OCI-LY7 (cell line): ENCODE data around the gene SP1. TPM values are rescaled to one million over a fixed set of nuclear protein-coding genes. Genes with fewer than 3 reads are reported as not detected.

ENCODE experiments used
- BruUV-seq: library from RNA; stranded (reverse); fragments of 400-500 nt; replicated peaks from 2 replicates; lab custom pipeline; 2021; lab: Mats Ljungman, UMichigan
- CTCF ChIA-PET: fragments of 300-600 bp; sonication (Branson Sonifier 250); formaldehyde crosslinking; loops from one replicate; lab custom pipeline; 2022; ENCODE audit warnings: antibody characterized with exemption; ENCODE audit not compliant: unreplicated experiment; lab: Charles Lee
- POLR2A ChIA-PET: fragments of 300-600 bp; sonication (Branson Sonifier 250); formaldehyde crosslinking; loops from one replicate; lab custom pipeline; 2022; ENCODE audit warnings: antibody characterized with exemption; lab: Charles Lee
- DNase-seq: peaks from one replicate; pipeline ENCODE4 v3.0.0-alpha.2; 2015; ENCODE audit warnings: low spot score
- H2AFZ ChIP-seq: fragments of 200-600 bp; sonication (generic), shearing (Covaris generic); 2 replicates; pipeline ENCODE4 v1.6.1; 2014; ENCODE audit warnings: mild to moderate bottlenecking, antibody characterized with exemption, low read length, moderate library complexity
- H3K27ac ChIP-seq: fragments of 200-600 bp; sonication (generic); 2 replicates; pipeline ENCODE4 v1.5.1; 2014; ENCODE audit warnings: mixed run types, low read depth, mild to moderate bottlenecking, moderate library complexity, low read length, inconsistent platforms; ENCODE audit not compliant: poor library complexity, severe bottlenecking
- H3K36me3 ChIP-seq: fragments of 200-600 bp; sonication (generic); 2 replicates; pipeline ENCODE4 v1.6.1; 2014; ENCODE audit warnings: mild to moderate bottlenecking, antibody characterized with exemption, low read length, moderate library complexity, mixed read lengths; ENCODE audit not compliant: insufficient read depth
- H3K4me1 ChIP-seq: fragments of 200-600 bp; sonication (generic); 2 replicates; pipeline ENCODE4 v1.5.1; 2014; ENCODE audit warnings: mild to moderate bottlenecking, low read length; ENCODE audit not compliant: insufficient read depth, poor library complexity, severe bottlenecking
- H3K4me2 ChIP-seq: fragments of 200-600 bp; sonication (generic); 2 replicates; pipeline ENCODE4 v1.6.1; 2014; ENCODE audit warnings: mild to moderate bottlenecking, low read length
- H3K4me3 ChIP-seq: fragments of 200-600 bp; sonication (generic); 2 replicates; pipeline ENCODE4 v1.5.1; 2014; ENCODE audit warnings: mild to moderate bottlenecking, low read depth, low read length; ENCODE audit not compliant: poor library complexity, severe bottlenecking
- H3K79me2 ChIP-seq: fragments of 200-600 bp; sonication (generic); 2 replicates; pipeline ENCODE4 v1.6.1; 2016; ENCODE audit warnings: low read depth, mild to moderate bottlenecking, low read length, moderate library complexity, mixed read lengths; ENCODE audit not compliant: insufficient read depth
- H3K9me2 ChIP-seq: fragments of 200-600 bp; sonication (generic); 2 replicates; pipeline ENCODE4 v1.6.1; 2016; ENCODE audit warnings: mild to moderate bottlenecking, low read length, mixed read lengths; ENCODE audit not compliant: insufficient read depth
- H3K9me3 ChIP-seq: fragments of 200-600 bp; sonication (generic); 2 replicates; pipeline ENCODE4 v1.6.1; 2014; ENCODE audit warnings: mild to moderate bottlenecking, mixed run types, low read length, mixed read lengths
- H4K20me1 ChIP-seq: fragments of 200-600 bp; sonication (generic); 2 replicates; pipeline ENCODE4 v1.6.1; 2014; ENCODE audit warnings: mild to moderate bottlenecking, antibody characterized with exemption, low read length, moderate library complexity, mixed read lengths; ENCODE audit not compliant: insufficient read depth
- EZH2phosphoT487 ChIP-seq: fragments of 200-600 bp; sonication (generic); IDR thresholded peaks from 2 replicates; pipeline ENCODE4 v1.6.1; 2018; ENCODE audit warnings: low read depth, borderline replicate concordance, mild to moderate bottlenecking, mixed run types, antibody characterized with exemption, low read length, moderate library complexity, mixed read lengths
- intact Hi-C: fragments of 100-400 bp; cut with micrococcal nuclease; formaldehyde crosslinking; loops from one replicate; pipeline ENCODE4 v1.10.0; 2022; ENCODE audit not compliant: unreplicated experiment
- total RNA-seq, 2 experiments: library from RNA; depleted of rRNA in 1 of 2; stranded (reverse); fragments of >200 nt in 1 of 2; shearing (Covaris generic) in 1 of 2; gene quantifications; 2 replicates each; pipeline ENCODE4 v1.2.3, GENCODE V29; 2014 to 2022
- TF ChIP-seq, protein P1 (sequence below): fragments of 200-600 bp; sonication (generic); conservative IDR thresholded peaks from 2 replicates; pipeline ENCODE4 v1.5.1; 2014; ENCODE audit warnings: mild to moderate bottlenecking, antibody characterized with exemption, low read length, moderate library complexity, mixed read lengths

Gene SP1
- total RNA-seq, 2 experiments from 2014 or later, result 58.9 to 83.9 TPM

DNA sequence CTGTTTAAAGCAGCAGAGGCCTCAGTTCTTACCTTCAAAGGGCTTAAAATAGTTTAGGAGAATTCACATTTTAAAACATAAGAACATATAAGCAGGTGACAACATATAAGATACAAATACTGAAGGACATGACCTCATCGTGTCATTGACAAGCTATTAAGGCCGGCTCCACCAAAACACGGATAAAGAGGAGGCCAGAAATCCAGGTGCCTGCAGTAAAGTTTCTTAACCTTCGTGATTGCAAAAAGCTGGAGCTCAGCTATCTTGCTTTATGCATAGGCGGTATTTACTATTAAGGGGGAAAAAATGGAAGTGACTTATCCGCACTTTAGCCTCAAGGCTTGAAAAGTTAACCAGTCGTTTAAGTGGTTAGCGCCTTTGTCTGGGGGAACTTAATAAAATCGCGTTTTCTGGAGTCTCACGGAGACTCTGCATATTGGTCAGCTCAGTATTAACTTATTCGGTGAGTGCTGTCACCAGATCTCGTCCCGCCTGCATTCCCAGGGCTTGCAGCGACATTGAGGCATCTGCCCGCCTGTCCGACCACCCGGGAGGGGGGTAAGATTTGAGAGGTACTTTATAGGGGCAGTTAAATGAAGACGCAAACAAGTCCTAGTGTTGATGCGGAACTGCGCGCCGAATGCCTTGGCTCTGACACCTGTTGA, 1.1 kb upstream of the SP1 start:
- TSS peak; percentile 100 for BruUV-seq
- no peaks in the 10 kb centered on the region for H3K9me3 ChIP-seq
- intact Hi-C loops, result loop anchor here (1.0 to 2.0 kb wide), 3 partner anchors 27 to 122 kb away; partner anchors contain the start of gene TARBP2
- H3K27ac ChIP-seq, result peak overlapping the region; percentile 67
- peak overlapping the region; percentile 85 for H2AFZ ChIP-seq
- H3K79me2 ChIP-seq, result peaks cover 32% of the 10 kb centered on the region
- H3K4me3 ChIP-seq, result peak overlapping the region; percentile 69
- H3K36me3 ChIP-seq, result peaks cover 31% of the 10 kb centered on the region
- H3K4me1 ChIP-seq, result peaks cover 45% of the 10 kb centered on the region
- H3K9me2 ChIP-seq, result no peaks in the 10 kb centered on the region
- TF ChIP-seq, protein P1, sequence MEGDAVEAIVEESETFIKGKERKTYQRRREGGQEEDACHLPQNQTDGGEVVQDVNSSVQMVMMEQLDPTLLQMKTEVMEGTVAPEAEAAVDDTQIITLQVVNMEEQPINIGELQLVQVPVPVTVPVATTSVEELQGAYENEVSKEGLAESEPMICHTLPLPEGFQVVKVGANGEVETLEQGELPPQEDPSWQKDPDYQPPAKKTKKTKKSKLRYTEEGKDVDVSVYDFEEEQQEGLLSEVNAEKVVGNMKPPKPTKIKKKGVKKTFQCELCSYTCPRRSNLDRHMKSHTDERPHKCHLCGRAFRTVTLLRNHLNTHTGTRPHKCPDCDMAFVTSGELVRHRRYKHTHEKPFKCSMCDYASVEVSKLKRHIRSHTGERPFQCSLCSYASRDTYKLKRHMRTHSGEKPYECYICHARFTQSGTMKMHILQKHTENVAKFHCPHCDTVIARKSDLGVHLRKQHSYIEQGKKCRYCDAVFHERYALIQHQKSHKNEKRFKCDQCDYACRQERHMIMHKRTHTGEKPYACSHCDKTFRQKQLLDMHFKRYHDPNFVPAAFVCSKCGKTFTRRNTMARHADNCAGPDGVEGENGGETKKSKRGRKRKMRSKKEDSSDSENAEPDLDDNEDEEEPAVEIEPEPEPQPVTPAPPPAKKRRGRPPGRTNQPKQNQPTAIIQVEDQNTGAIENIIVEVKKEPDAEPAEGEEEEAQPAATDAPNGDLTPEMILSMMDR, result no peak
- no peak for TF ChIP-seq EZH2phosphoT487
- POLR2A ChIA-PET, result interaction anchor here (0.6 to 2.1 kb wide), 21 partner anchors 9 to 902 kb away, joined by 3 to 9 read pairs (median 4); partner anchors contain the start of genes AAAS, CBX5, HNRNPA1 and MAP3K12
- CTCF ChIA-PET, result interaction anchor here (0.8 to 2.7 kb wide), 4 partner anchors 26 to 122 kb away, joined by 3 to 7 read pairs (median 4); partner anchors contain the start of gene TARBP2
- H4K20me1 ChIP-seq, result peaks cover 16% of the 10 kb centered on the region; the same call in 1 of the 2 replicates
- peak; percentile 29 for DNase-seq
- H3K4me2 ChIP-seq, result peak overlapping the region; percentile 73

DNA sequence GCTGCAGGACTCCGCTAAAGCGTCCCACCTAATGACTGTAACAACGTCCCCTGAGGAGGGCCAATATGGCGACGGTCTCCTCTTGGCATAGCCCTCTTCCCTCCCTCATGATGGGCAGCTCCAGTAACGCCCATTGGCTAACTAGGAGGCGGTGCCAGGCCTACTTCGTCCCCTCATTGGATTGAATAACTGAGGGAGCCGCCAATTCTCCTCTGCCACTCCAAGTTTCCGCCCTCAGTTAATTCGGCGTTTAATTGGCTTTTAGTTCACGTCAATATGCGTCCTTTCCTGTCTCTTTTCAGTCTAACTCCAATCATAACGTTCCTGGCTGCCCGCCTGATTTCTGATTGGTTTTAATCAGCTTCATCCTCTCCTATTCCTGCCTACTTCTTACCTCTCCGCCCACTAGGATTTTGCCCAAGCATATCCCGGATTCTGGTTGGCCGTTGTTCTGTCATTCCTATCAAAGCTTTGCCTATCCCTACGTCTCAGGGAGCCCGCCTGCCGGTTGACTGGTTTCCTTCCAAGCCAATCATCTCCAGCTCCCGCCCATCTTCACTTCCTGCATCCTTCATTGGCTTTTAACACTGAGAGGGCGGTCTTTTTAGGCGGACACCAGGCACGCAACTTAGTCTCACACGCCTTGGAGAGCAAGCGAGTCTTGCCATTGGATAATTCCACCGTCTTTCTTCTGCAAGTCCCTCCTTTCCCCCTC, 430 bp upstream of the SP1 start:
- Histone ChIP-seq H3K79me2 (peaks cover 38% of the 10 kb centered on the region), H4K20me1 (peaks cover 16% of the 10 kb centered on the region; the same call in 1 of the 2 replicates), H2AFZ (peak overlapping the region; percentile 85), H3K27ac (peak overlapping the region; percentile 77), H3K9me3 (no peaks in the 10 kb centered on the region), H3K4me1 (peaks cover 45% of the 10 kb centered on the region), H3K36me3 (peaks cover 36% of the 10 kb centered on the region), H3K4me3 (peak overlapping the region; percentile 86), H3K9me2 (no peaks in the 10 kb centered on the region), H3K4me2 (peak overlapping the region; percentile 73)
- POLR2A ChIA-PET, result interaction anchor here (0.6 to 2.1 kb wide), 23 partner anchors 8 to 901 kb away, joined by 3 to 9 read pairs (median 4); partner anchors contain the start of genes AAAS, CBX5 and HNRNPA1
- no TSS peak for BruUV-seq
- TF ChIP-seq EZH2phosphoT487, result no peak
- TF ChIP-seq, protein P1, result no peak
- CTCF ChIA-PET, result interaction anchor here (0.8 to 2.7 kb wide), 4 partner anchors 27 to 122 kb away, joined by 3 to 7 read pairs (median 4); partner anchors contain the start of gene TARBP2
- DNase-seq, result peak; percentile 100
- intact Hi-C loops, result loop anchor here (1.0 to 5.0 kb wide), 4 partner anchors 27 to 248 kb away; partner anchors contain the start of genes ATF7 and TARBP2
